Muscle layer of colon (tissue), 2 donors: ENCODE data around the gene SLC6A1.
A peak's percentile ranks its signal among the peaks of the same experiment; 100 is the strongest.

Source experiments
- H3K27ac ChIP-seq: one replicate; pipeline ENCODE4 v1.7.0; 2013; ENCODE audit warnings: low read depth, mild to moderate bottlenecking, low read length, moderate library complexity
- H3K27me3 ChIP-seq, 2 donors: one replicate each; pipeline ENCODE4 v1.7.0; 2013; ENCODE audit warnings: low read length in 2 of 2, mild to moderate bottlenecking in 2 of 2; ENCODE audit not compliant: insufficient read depth in 2 of 2, control insufficient read depth in 1 of 2
- H3K36me3 ChIP-seq: one replicate; pipeline ENCODE4 v1.7.0; 2013; ENCODE audit warnings: mild to moderate bottlenecking, low read length; ENCODE audit not compliant: insufficient read depth
- H3K4me1 ChIP-seq: one replicate; pipeline ENCODE4 v1.7.0; 2013; ENCODE audit warnings: mild to moderate bottlenecking, low read length; ENCODE audit not compliant: insufficient read depth
- H3K4me3 ChIP-seq, 2 donors: one replicate each; pipeline ENCODE4 v1.7.0; 2013; ENCODE audit warnings: low read length in 2 of 2, low read depth in 1 of 2, mild to moderate bottlenecking in 1 of 2, moderate library complexity in 1 of 2
- H3K9ac ChIP-seq: one replicate; pipeline ENCODE4 v1.7.0; 2013; ENCODE audit warnings: low read length
- H3K9me3 ChIP-seq: one replicate; pipeline ENCODE4 v1.7.0; 2013; ENCODE audit warnings: mild to moderate bottlenecking, low read length
- donor health status: abdominal sarcoma.
- donor health status: Adenocarcinoma of cecum.

SLC6A1 gene

GRCh38 chr3:10992017-10992942 lies at the start of gene SLC6A1:
Gene SLC6A1 (plus strand): TSS chr3:10992748. CDS start chr3:11017212, 24,464 bp downstream.
- H3K27ac ChIP-seq = no peak within 1 kb of the TSS

GRCh38 chr3:10944866-10945265 lies 47.7 kb upstream of the SLC6A1 start:
- H3K4me3 ChIP-seq = no peak overlapping the region
- no peak overlapping the region for H3K27ac ChIP-seq
- peaks cover 5% of the 10 kb centered on the region for H3K9me3 ChIP-seq
- no peak overlapping the region for H3K9ac ChIP-seq
- no peaks in the 10 kb centered on the region for H3K4me1 ChIP-seq
- H3K36me3 ChIP-seq = no peaks in the 10 kb centered on the region
- H3K27me3 ChIP-seq = no peaks in the 10 kb centered on the region

More at GRCh38 chr3:10992017-10992942, at the start of gene SLC6A1:
- Histone ChIP-seq H3K27me3 (peaks cover 23 to 35% of the 10 kb centered on the region in 2 donors), H3K36me3 (no peaks in the 10 kb centered on the region), H3K9ac (no peak within 1 kb of the TSS), H3K4me3 (peak within 1 kb of the TSS; percentile 55 to 67), H3K9me3 (no peaks in the 10 kb centered on the region), H3K4me1 (peaks cover 7% of the 10 kb centered on the region)

- no peaks in the 10 kb centered on the region for H3K4me1 ChIP-seq
- no peak overlapping the region for H3K27ac ChIP-seq
- no peak overlapping the region for H3K9ac ChIP-seq
- H3K27me3 ChIP-seq = no peaks in the 10 kb centered on the region
- no peaks in the 10 kb centered on the region for H3K36me3 ChIP-seq
- peaks cover 5% of the 10 kb centered on the region for H3K9me3 ChIP-seq
- H3K4me3 ChIP-seq = no peak overlapping the region
These were observed 46.8 kb upstream of the SLC6A1 start for GRCh38 chr3:10945683-10946287.

- Histone ChIP-seq H3K4me3 (no peak overlapping the region), H3K4me1 (no peaks in the 10 kb centered on the region), H3K9me3 (peaks cover 5% of the 10 kb centered on the region), H3K36me3 (no peaks in the 10 kb centered on the region), H3K27ac (no peak overlapping the region), H3K9ac (no peak overlapping the region), H3K27me3 (no peaks in the 10 kb centered on the region)
These were observed 46.0 kb upstream of the SLC6A1 start for GRCh38 chr3:10946526-10946925.

- no peak overlapping the region for H3K27ac ChIP-seq
- no peaks in the 10 kb centered on the region for H3K4me1 ChIP-seq
- no peak overlapping the region for H3K9ac ChIP-seq
- no peaks in the 10 kb centered on the region for H3K9me3 ChIP-seq
- H3K36me3 ChIP-seq = no peaks in the 10 kb centered on the region
- H3K4me3 ChIP-seq = no peak overlapping the region
- H3K27me3 ChIP-seq = no peaks in the 10 kb centered on the region
These were observed 44.2 kb upstream of the SLC6A1 start for GRCh38 chr3:10948326-10948725.

GRCh38 chr3:10949197-10949596 lies 43.4 kb upstream of the SLC6A1 start:
- no peaks in the 10 kb centered on the region for H3K27me3 ChIP-seq
- H3K9me3 ChIP-seq = no peaks in the 10 kb centered on the region
- no peaks in the 10 kb centered on the region for H3K36me3 ChIP-seq
- H3K4me1 ChIP-seq = no peaks in the 10 kb centered on the region
- H3K9ac ChIP-seq = no peak overlapping the region
- no peak overlapping the region for H3K27ac ChIP-seq
- no peak overlapping the region for H3K4me3 ChIP-seq

- no peaks in the 10 kb centered on the region for H3K9me3 ChIP-seq
- H3K4me1 ChIP-seq = no peaks in the 10 kb centered on the region
- H3K27ac ChIP-seq = no peak overlapping the region
- no peaks in the 10 kb centered on the region for H3K36me3 ChIP-seq
- no peak overlapping the region for H3K4me3 ChIP-seq
- H3K27me3 ChIP-seq = no peaks in the 10 kb centered on the region
- no peak overlapping the region for H3K9ac ChIP-seq
These were observed 41.9 kb upstream of the SLC6A1 start for GRCh38 chr3:10950476-10951294.

- Histone ChIP-seq H3K27ac (no peak overlapping the region), H3K9ac (no peak overlapping the region), H3K36me3 (no peaks in the 10 kb centered on the region), H3K4me3 (no peak overlapping the region), H3K27me3 (no peaks in the 10 kb centered on the region), H3K9me3 (no peaks in the 10 kb centered on the region), H3K4me1 (peaks cover 7% of the 10 kb centered on the region)
These were observed 41.1 kb upstream of the SLC6A1 start for GRCh38 chr3:10951295-10951926.

- no peak overlapping the region for H3K27ac ChIP-seq
- H3K36me3 ChIP-seq = no peaks in the 10 kb centered on the region
- no peak overlapping the region for H3K4me3 ChIP-seq
- no peaks in the 10 kb centered on the region for H3K27me3 ChIP-seq
- no peaks in the 10 kb centered on the region for H3K9me3 ChIP-seq
- no peak overlapping the region for H3K9ac ChIP-seq
- H3K4me1 ChIP-seq = peaks cover 11% of the 10 kb centered on the region
These were observed 40.0 kb upstream of the SLC6A1 start for GRCh38 chr3:10952525-10952924.

GRCh38 chr3:10954740-10955139 lies 37.8 kb upstream of the SLC6A1 start:
- no peaks in the 10 kb centered on the region for H3K9me3 ChIP-seq
- H3K27me3 ChIP-seq = no peaks in the 10 kb centered on the region
- no peak overlapping the region for H3K27ac ChIP-seq
- H3K4me3 ChIP-seq = no peak overlapping the region
- H3K9ac ChIP-seq = no peak overlapping the region
- H3K36me3 ChIP-seq = no peaks in the 10 kb centered on the region
- peaks cover 11% of the 10 kb centered on the region for H3K4me1 ChIP-seq
